Measurements from ENCODE around the gene NPDC1. TPM values are rescaled to one million over a fixed set of nuclear protein-coding genes. Genes with fewer than 3 reads are reported as not detected.
A peak's percentile ranks its signal among the peaks of the same experiment; 100 is the strongest.

NPDC1 gene
- polyA plus RNA-seq, 2 of the 4 experiments (the other 2 are of a cell fraction) = 12.7 to 40.6 TPM

GRCh38 chr9:137000177-137000930 is 45.6 kb downstream of the NPDC1 start:
- H3K4me2 ChIP-seq = peak overlapping the region; percentile 25; the same call in 1 of the 3 replicates

GRCh38 chr9:136997830-136998234 is 48.1 kb downstream of the NPDC1 start:
- DNase-seq (ENCODE audit: low read depth in 1 of 2, low spot score in 1 of 2) = no peak
- Histone ChIP-seq H3K27ac (peak overlapping the region in 1 of 2 experiments; percentile 84; a peak in 2 of 6 replicates), H3K4me3 (no peak overlapping the region), H3K4me1 (peaks cover 50% of the 10 kb centered on the region), H3K9me3 (no peaks in the 10 kb centered on the region), H3K4me2 (no peak overlapping the region)
- 92% methylated on average over 18 of the region's 18 CpGs for WGBS (ENCODE audit: missing lambda C conversion rate)
- ChIA-PET CTCF (interaction anchor here (2.6 to 6.6 kb wide), 2 partner anchors 31 to 37 kb away, joined by 18 to 34 read pairs; partner anchors contain the start of gene ABCA2), POLR2A (interaction anchor here (0.7 kb wide), 1 partner anchor 29 kb away, joined by 4 read pairs; no protein-coding TSS in a partner anchor)
- no peak for FAIRE-seq
- TF ChIP-seq HDAC2 (IDR thresholded peaks at IDR 0.05) (no peak), PHF8 (IDR thresholded peaks at IDR 0.05; ENCODE audit: borderline replicate concordance, low read depth) (no peak), MYC (IDR thresholded peaks at IDR 0.05; ENCODE audit: borderline replicate concordance, low read length) (no peak), BHLHE40 (IDR thresholded peaks at IDR 0.05; ENCODE audit: low read depth, low read length) (no peak), SMC3 (IDR thresholded peaks at IDR 0.05) (no peak), HMGXB4 (CRISPR knock-in tag; IDR thresholded peaks at IDR 0.05; ENCODE audit: borderline replicate concordance) (no peak), CHD4 (IDR thresholded peaks at IDR 0.05; ENCODE audit: borderline replicate concordance) (no peak), ESRRA (IDR thresholded peaks at IDR 0.05; ENCODE audit: borderline replicate concordance, low read length) (no peak), CTCF (IDR thresholded peaks at IDR 0.05) (no peak), MAX (IDR thresholded peaks at IDR 0.05) (no peak), NFE2L2 (conservative IDR thresholded peaks at IDR 0.05; ENCODE audit: low read length) (no peak), PBX3 (IDR thresholded peaks at IDR 0.05) (no peak), CEBPB (IDR thresholded peaks at IDR 0.05) (no peak), REST (IDR thresholded peaks at IDR 0.05) (no peak), HES2 (IDR thresholded peaks at IDR 0.05) (no peak), JUN (IDR thresholded peaks at IDR 0.05) (no peak)
- no peak for ATAC-seq

More at GRCh38 chr9:137000177-137000930, 45.6 kb downstream of the NPDC1 start:
- TF ChIP-seq HOXB5 (CRISPR knock-in tag; IDR thresholded peaks at IDR 0.05) (no peak), FOSL2 (IDR thresholded peaks at IDR 0.05) (no peak), FOSL2 (CRISPR knock-in tag; IDR thresholded peaks at IDR 0.05) (no peak), POLR2AphosphoS2 (conservative IDR thresholded peaks at IDR 0.05; ENCODE audit: low read length) (no peak), FOXS1 (CRISPR knock-in tag; IDR thresholded peaks at IDR 0.05) (no peak), RCOR1 (IDR thresholded peaks at IDR 0.05; ENCODE audit: low read depth, low read length) (no peak)
- peak overlapping the region in 1 of 2 experiments; percentile 22; a peak in 1 of 6 replicates for H3K27ac ChIP-seq
- WGBS (ENCODE audit: missing lambda C conversion rate) = 75% methylated on average over 9 of the region's 10 CpGs
- ChIA-PET CTCF (interaction anchor here (0.7 to 2.5 kb wide), 7 partner anchors 27 to 158 kb away, joined by 3 to 11 read pairs (median 5); partner anchors contain the start of gene AJM1), POLR2A (interaction anchor here (1.0 kb wide), 1 partner anchor 9 kb away, joined by 5 read pairs; no protein-coding TSS in a partner anchor)
- no peak overlapping the region for H3K4me3 ChIP-seq
- FAIRE-seq (no peak), ATAC-seq (no peak), DNase-seq (ENCODE audit: low read depth in 1 of 2, low spot score in 1 of 2) (no peak)
- H3K4me1 ChIP-seq = peaks cover 41% of the 10 kb centered on the region
- H3K9me3 ChIP-seq = no peaks in the 10 kb centered on the region
